ENCODE data around the gene AQR.

AQR gene

GRCh38 chr15:34969340-34970097, at the start of gene AQR:
AQR (minus strand) TSS chr15:34969742; CDS start chr15:34969613, 129 bp downstream.
- H3K27me3 ChIP-seq (ENCODE audit: control insufficient read depth in 2 of 2, insufficient read depth in 2 of 2, low read length in 2 of 2) = no peaks in the 10 kb centered on the region
- no peaks in the 10 kb centered on the region for H3K9me3 ChIP-seq (ENCODE audit: control insufficient read depth in 2 of 2, low read length in 2 of 2)
- peak within 1 kb of the TSS; percentile 90 to 95 for H3K9ac ChIP-seq (ENCODE audit: low read depth in 1 of 2, low read length in 2 of 2)
- no peaks in the 10 kb centered on the region for H3K36me3 ChIP-seq (ENCODE audit: control insufficient read depth in 2 of 2, insufficient read depth in 2 of 2, low read length in 2 of 2)
- H3K4me3 ChIP-seq (ENCODE audit: low read length in 2 of 2) = peak within 1 kb of the TSS; percentile 86 to 94
- H3K4me1 ChIP-seq (ENCODE audit: control insufficient read depth in 2 of 2, insufficient read depth in 2 of 2, low read length in 2 of 2) = peaks cover 5 to 12% of the 10 kb centered on the region in 2 donors
- H3K27ac ChIP-seq (ENCODE audit: low read depth in 2 of 2, low read length in 2 of 2) = peak within 1 kb of the TSS; percentile 70 to 79

GRCh38 chr15:35014241-35014640, 44.7 kb upstream of the AQR start:
- Histone ChIP-seq H3K27ac (ENCODE audit: low read depth in 2 of 2, low read length in 2 of 2) (no peak overlapping the region), H3K36me3 (ENCODE audit: control insufficient read depth in 2 of 2, insufficient read depth in 2 of 2, low read length in 2 of 2) (no peaks in the 10 kb centered on the region)

GRCh38 chr15:35013370-35013769, 43.8 kb upstream of the AQR start:
- Histone ChIP-seq H3K27me3 (ENCODE audit: control insufficient read depth in 2 of 2, insufficient read depth in 2 of 2, low read length in 2 of 2) (no peaks in the 10 kb centered on the region), H3K4me3 (ENCODE audit: low read length in 2 of 2) (no peak overlapping the region), H3K36me3 (ENCODE audit: control insufficient read depth in 2 of 2, insufficient read depth in 2 of 2, low read length in 2 of 2) (no peaks in the 10 kb centered on the region), H3K9me3 (ENCODE audit: control insufficient read depth in 2 of 2, low read length in 2 of 2) (no peaks in the 10 kb centered on the region), H3K9ac (ENCODE audit: low read depth in 1 of 2, low read length in 2 of 2) (no peak overlapping the region), H3K4me1 (ENCODE audit: control insufficient read depth in 2 of 2, insufficient read depth in 2 of 2, low read length in 2 of 2) (no peaks in the 10 kb centered on the region), H3K27ac (ENCODE audit: low read depth in 2 of 2, low read length in 2 of 2) (no peak overlapping the region)

More at GRCh38 chr15:35014241-35014640, 44.7 kb upstream of the AQR start:
- Histone ChIP-seq H3K4me3 (ENCODE audit: low read length in 2 of 2) (no peak overlapping the region), H3K27me3 (ENCODE audit: control insufficient read depth in 2 of 2, insufficient read depth in 2 of 2, low read length in 2 of 2) (no peaks in the 10 kb centered on the region), H3K4me1 (ENCODE audit: control insufficient read depth in 2 of 2, insufficient read depth in 2 of 2, low read length in 2 of 2) (no peaks in the 10 kb centered on the region), H3K9ac (ENCODE audit: low read depth in 1 of 2, low read length in 2 of 2) (no peak overlapping the region), H3K9me3 (ENCODE audit: control insufficient read depth in 2 of 2, low read length in 2 of 2) (no peaks in the 10 kb centered on the region)

- no peak overlapping the region for H3K27ac ChIP-seq (ENCODE audit: low read depth in 2 of 2, low read length in 2 of 2)
- H3K4me3 ChIP-seq (ENCODE audit: low read length in 2 of 2) = no peak overlapping the region
- no peak overlapping the region for H3K9ac ChIP-seq (ENCODE audit: low read depth in 1 of 2, low read length in 2 of 2)
- no peaks in the 10 kb centered on the region for H3K36me3 ChIP-seq (ENCODE audit: control insufficient read depth in 2 of 2, insufficient read depth in 2 of 2, low read length in 2 of 2)
- H3K9me3 ChIP-seq (ENCODE audit: control insufficient read depth in 2 of 2, low read length in 2 of 2) = no peaks in the 10 kb centered on the region
- H3K4me1 ChIP-seq (ENCODE audit: control insufficient read depth in 2 of 2, insufficient read depth in 2 of 2, low read length in 2 of 2) = no peaks in the 10 kb centered on the region
- no peaks in the 10 kb centered on the region for H3K27me3 ChIP-seq (ENCODE audit: control insufficient read depth in 2 of 2, insufficient read depth in 2 of 2, low read length in 2 of 2)
These were observed 37.9 kb upstream of the AQR start for GRCh38 chr15:35007397-35007796.

GRCh38 chr15:35005933-35006332, 36.4 kb upstream of the AQR start:
- no peak overlapping the region for H3K9ac ChIP-seq (ENCODE audit: low read depth in 1 of 2, low read length in 2 of 2)
- H3K9me3 ChIP-seq (ENCODE audit: control insufficient read depth in 2 of 2, low read length in 2 of 2) = no peaks in the 10 kb centered on the region
- H3K36me3 ChIP-seq (ENCODE audit: control insufficient read depth in 2 of 2, insufficient read depth in 2 of 2, low read length in 2 of 2) = no peaks in the 10 kb centered on the region
- no peaks in the 10 kb centered on the region for H3K4me1 ChIP-seq (ENCODE audit: control insufficient read depth in 2 of 2, insufficient read depth in 2 of 2, low read length in 2 of 2)
- no peaks in the 10 kb centered on the region for H3K27me3 ChIP-seq (ENCODE audit: control insufficient read depth in 2 of 2, insufficient read depth in 2 of 2, low read length in 2 of 2)
- H3K27ac ChIP-seq (ENCODE audit: low read depth in 2 of 2, low read length in 2 of 2) = no peak overlapping the region
- H3K4me3 ChIP-seq (ENCODE audit: low read length in 2 of 2) = no peak overlapping the region

GRCh38 chr15:35003928-35004327, 34.4 kb upstream of the AQR start:
- Histone ChIP-seq H3K27me3 (ENCODE audit: control insufficient read depth in 2 of 2, insufficient read depth in 2 of 2, low read length in 2 of 2) (no peaks in the 10 kb centered on the region), H3K36me3 (ENCODE audit: control insufficient read depth in 2 of 2, insufficient read depth in 2 of 2, low read length in 2 of 2) (no peaks in the 10 kb centered on the region), H3K4me1 (ENCODE audit: control insufficient read depth in 2 of 2, insufficient read depth in 2 of 2, low read length in 2 of 2) (no peaks in the 10 kb centered on the region), H3K9me3 (ENCODE audit: control insufficient read depth in 2 of 2, low read length in 2 of 2) (no peaks in the 10 kb centered on the region), H3K27ac (ENCODE audit: low read depth in 2 of 2, low read length in 2 of 2) (no peak overlapping the region), H3K4me3 (ENCODE audit: low read length in 2 of 2) (no peak overlapping the region), H3K9ac (ENCODE audit: low read depth in 1 of 2, low read length in 2 of 2) (no peak overlapping the region)

GRCh38 chr15:35000511-35000910, 31.0 kb upstream of the AQR start:
- H3K4me1 ChIP-seq (ENCODE audit: control insufficient read depth in 2 of 2, insufficient read depth in 2 of 2, low read length in 2 of 2) = no peaks in the 10 kb centered on the region
- H3K9ac ChIP-seq (ENCODE audit: low read depth in 1 of 2, low read length in 2 of 2) = no peak overlapping the region
- H3K9me3 ChIP-seq (ENCODE audit: control insufficient read depth in 2 of 2, low read length in 2 of 2) = no peaks in the 10 kb centered on the region
- H3K27ac ChIP-seq (ENCODE audit: low read depth in 2 of 2, low read length in 2 of 2) = no peak overlapping the region
- H3K27me3 ChIP-seq (ENCODE audit: control insufficient read depth in 2 of 2, insufficient read depth in 2 of 2, low read length in 2 of 2) = no peaks in the 10 kb centered on the region
- H3K36me3 ChIP-seq (ENCODE audit: control insufficient read depth in 2 of 2, insufficient read depth in 2 of 2, low read length in 2 of 2) = no peaks in the 10 kb centered on the region
- H3K4me3 ChIP-seq (ENCODE audit: low read length in 2 of 2) = no peak overlapping the region

- no peaks in the 10 kb centered on the region for H3K27me3 ChIP-seq (ENCODE audit: control insufficient read depth in 2 of 2, insufficient read depth in 2 of 2, low read length in 2 of 2)
- H3K9me3 ChIP-seq (ENCODE audit: control insufficient read depth in 2 of 2, low read length in 2 of 2) = no peaks in the 10 kb centered on the region
- no peak overlapping the region for H3K9ac ChIP-seq (ENCODE audit: low read depth in 1 of 2, low read length in 2 of 2)
- no peaks in the 10 kb centered on the region for H3K4me1 ChIP-seq (ENCODE audit: control insufficient read depth in 2 of 2, insufficient read depth in 2 of 2, low read length in 2 of 2)
- H3K36me3 ChIP-seq (ENCODE audit: control insufficient read depth in 2 of 2, insufficient read depth in 2 of 2, low read length in 2 of 2) = no peaks in the 10 kb centered on the region
- H3K27ac ChIP-seq (ENCODE audit: low read depth in 2 of 2, low read length in 2 of 2) = no peak overlapping the region
- no peak overlapping the region for H3K4me3 ChIP-seq (ENCODE audit: low read length in 2 of 2)
These were observed 30.4 kb upstream of the AQR start for GRCh38 chr15:34999906-35000305.

- Histone ChIP-seq H3K27me3 (ENCODE audit: control insufficient read depth in 2 of 2, insufficient read depth in 2 of 2, low read length in 2 of 2) (no peaks in the 10 kb centered on the region), H3K36me3 (ENCODE audit: control insufficient read depth in 2 of 2, insufficient read depth in 2 of 2, low read length in 2 of 2) (no peaks in the 10 kb centered on the region), H3K27ac (ENCODE audit: low read depth in 2 of 2, low read length in 2 of 2) (no peak overlapping the region)
These were observed 25.4 kb upstream of the AQR start for GRCh38 chr15:34994925-34995324.

GRCh38 chr15:34993877-34994276, 24.3 kb upstream of the AQR start:
- no peaks in the 10 kb centered on the region for H3K9me3 ChIP-seq (ENCODE audit: control insufficient read depth in 2 of 2, low read length in 2 of 2)
- no peak overlapping the region for H3K4me3 ChIP-seq (ENCODE audit: low read length in 2 of 2)
- no peaks in the 10 kb centered on the region for H3K36me3 ChIP-seq (ENCODE audit: control insufficient read depth in 2 of 2, insufficient read depth in 2 of 2, low read length in 2 of 2)
- H3K9ac ChIP-seq (ENCODE audit: low read depth in 1 of 2, low read length in 2 of 2) = no peak overlapping the region
- no peak overlapping the region for H3K27ac ChIP-seq (ENCODE audit: low read depth in 2 of 2, low read length in 2 of 2)
- H3K27me3 ChIP-seq (ENCODE audit: control insufficient read depth in 2 of 2, insufficient read depth in 2 of 2, low read length in 2 of 2) = no peaks in the 10 kb centered on the region
- H3K4me1 ChIP-seq (ENCODE audit: control insufficient read depth in 2 of 2, insufficient read depth in 2 of 2, low read length in 2 of 2) = no peaks in the 10 kb centered on the region

More at GRCh38 chr15:34994925-34995324, 25.4 kb upstream of the AQR start:
- H3K4me1 ChIP-seq (ENCODE audit: control insufficient read depth in 2 of 2, insufficient read depth in 2 of 2, low read length in 2 of 2) = no peaks in the 10 kb centered on the region
- H3K4me3 ChIP-seq (ENCODE audit: low read length in 2 of 2) = no peak overlapping the region
- H3K9ac ChIP-seq (ENCODE audit: low read depth in 1 of 2, low read length in 2 of 2) = no peak overlapping the region
- H3K9me3 ChIP-seq (ENCODE audit: control insufficient read depth in 2 of 2, low read length in 2 of 2) = no peaks in the 10 kb centered on the region

All from mucosa of rectum (tissue), 2 donors.